Limb (tissue), 2 donors: ENCODE measurements around the gene MRTFB.

Source experiments
- DNase-seq, 2 donors: peaks; one replicate each; pipeline ENCODE4 v3.0.0-alpha.2; 2016; ENCODE audit errors: extremely low spot score in 2 of 2

The MRTFB gene

DNA sequence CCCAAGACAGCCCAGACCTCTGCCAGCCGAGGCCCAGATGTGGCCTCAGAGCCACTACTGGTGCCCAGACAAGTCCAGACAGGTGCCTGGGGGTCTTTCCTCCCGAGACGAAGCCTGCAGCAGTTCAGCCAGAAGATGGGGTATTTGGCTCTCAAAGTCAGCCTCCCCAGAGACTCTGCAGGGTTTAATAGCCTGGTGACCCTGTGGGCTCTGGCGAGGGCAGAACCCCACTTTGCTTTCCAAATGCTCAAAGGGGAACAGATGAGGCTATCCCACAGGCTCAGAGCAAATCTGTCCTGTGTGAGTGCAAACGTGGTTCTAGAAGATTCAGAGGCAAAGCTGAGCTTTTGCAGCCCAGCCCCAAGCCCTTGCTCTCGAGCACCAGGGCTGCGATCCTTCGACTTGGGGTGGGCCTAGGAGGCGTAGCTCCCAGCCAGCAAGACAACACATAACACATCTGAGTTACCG lies 236.0 kb downstream of the MRTFB start:
- no peak for DNase-seq

DNA sequence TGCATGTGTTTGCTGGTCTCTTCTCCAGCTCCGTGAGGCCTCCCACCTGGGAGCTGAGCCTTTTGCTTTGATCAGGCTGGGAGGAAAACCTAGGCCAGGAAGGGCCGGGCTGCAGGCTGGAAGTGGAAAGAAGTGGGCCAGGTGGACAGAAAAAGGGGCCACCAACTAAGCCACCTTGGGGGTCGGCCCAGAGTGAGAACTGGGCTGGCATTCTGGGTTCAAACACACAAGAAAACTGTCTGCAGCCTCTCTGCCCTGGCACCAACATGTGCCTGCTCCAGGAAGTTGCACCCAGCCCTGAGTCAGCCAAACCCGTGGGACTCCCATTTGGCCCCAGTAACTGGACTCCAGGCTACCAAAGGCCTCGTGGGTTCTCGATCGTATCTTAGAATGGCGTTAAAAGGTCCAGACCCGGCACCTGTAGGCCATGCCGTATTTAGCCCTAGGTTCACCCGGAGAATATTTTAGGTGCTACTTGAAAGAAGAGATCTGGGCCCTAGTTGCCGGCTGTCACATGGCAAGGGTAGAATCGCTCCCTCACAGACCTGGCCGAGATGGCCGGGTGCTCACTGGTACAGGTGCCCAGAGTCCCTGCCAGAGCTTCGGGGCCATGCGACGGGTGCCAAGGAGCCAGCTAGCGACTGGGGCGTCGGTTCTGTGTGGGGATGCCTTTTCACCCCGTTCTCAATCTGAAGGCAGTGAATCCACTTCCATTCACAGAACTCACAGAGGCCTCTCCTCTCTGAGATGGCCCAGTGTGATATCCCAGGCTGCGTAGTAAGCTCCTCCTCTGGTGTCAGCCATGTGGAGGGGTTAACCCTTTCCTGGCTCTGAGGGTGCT lies 236.6 kb downstream of the MRTFB start:
- DNase-seq: no peak

DNA sequence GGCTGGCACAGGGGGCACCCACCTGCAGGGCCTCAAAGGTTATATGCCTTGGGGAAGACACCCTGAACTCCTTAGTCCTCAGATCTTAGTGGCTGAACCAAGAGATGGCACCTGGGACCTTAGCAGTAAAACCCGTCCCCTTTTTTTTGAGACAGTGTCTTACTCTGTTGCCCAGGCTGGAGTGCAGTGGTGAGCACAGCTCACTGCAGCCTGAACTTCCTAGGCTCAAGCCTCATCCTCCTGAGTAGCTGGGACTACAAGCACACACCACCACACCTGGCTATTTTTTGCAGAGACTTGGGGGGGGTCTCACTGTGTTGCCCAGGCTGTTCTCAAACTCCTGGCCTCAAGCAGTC lies 237.2 kb downstream of the MRTFB start:
- DNase-seq: no peak

DNA sequence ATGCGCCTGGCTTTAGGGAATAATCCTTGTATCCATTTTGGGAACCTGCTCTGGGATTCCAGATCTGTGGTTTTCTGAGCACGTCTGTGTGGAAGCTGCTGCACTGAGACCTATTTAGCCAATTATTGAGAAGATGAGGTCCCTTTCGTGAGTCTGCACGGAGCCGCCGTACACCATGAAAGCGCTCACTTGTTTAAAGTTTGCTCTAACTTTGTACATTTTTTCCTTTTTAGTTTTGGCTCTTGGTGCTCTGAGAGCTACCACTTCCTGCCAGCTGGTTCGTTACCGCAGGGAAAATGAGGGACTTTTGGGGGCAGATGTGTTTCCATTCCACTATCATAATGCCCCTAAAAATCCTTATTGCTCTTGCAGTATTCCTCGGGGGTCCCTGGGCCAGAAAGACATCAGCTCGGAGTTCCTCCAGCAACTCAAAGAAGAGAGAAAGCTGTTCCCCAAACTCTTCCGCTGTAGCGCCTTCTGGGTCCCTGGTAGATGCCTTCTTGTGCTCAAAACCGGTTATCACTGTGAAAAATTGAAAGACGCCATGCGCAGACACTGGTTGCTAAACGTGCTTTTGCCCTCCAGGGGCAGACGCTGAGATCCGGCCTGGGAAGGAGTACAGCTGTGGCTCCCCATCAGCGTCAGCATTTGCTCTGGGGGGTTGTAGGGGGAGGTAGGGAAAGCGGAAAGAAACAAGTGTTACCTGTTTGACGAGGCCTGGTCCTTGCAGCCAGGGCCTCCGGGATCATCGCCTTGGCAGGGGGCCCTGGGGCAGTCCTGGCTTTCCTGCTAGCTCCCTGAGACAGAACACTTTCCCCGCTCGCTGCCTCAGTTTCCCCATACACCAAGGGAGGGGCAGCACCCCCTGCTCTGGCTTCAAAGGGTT lies 238.1 kb downstream of the MRTFB start:
- DNase-seq: peak in 1 of 2 donors; percentile 49

GRCh38 chr16:14309906-14310305 lies 238.8 kb downstream of the MRTFB start:
- DNase-seq: no peak

GRCh38 chr16:14310519-14310991 lies 239.4 kb downstream of the MRTFB start:
- peak in 1 of 2 donors; percentile 45 for DNase-seq

DNA sequence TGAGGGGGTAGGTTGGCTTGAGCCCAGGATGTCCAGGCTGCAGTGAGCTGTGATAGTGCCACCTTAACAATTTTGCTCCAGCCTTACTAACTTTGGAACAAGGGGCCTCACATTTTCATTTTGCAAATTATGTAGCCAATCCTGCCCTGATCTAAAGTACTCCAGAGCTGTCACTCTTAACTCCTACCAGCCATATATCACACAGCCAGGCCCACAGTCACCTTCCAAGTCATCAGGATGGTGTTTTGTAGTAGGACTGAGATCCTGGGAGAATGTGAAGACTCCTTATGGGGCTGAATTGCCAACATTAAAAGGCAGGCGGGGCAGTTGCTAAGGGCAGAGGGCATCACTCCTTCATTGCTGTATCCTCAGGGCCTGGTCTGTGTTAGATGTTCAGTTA lies 243.0 kb downstream of the MRTFB start:
- no peak for DNase-seq

DNA sequence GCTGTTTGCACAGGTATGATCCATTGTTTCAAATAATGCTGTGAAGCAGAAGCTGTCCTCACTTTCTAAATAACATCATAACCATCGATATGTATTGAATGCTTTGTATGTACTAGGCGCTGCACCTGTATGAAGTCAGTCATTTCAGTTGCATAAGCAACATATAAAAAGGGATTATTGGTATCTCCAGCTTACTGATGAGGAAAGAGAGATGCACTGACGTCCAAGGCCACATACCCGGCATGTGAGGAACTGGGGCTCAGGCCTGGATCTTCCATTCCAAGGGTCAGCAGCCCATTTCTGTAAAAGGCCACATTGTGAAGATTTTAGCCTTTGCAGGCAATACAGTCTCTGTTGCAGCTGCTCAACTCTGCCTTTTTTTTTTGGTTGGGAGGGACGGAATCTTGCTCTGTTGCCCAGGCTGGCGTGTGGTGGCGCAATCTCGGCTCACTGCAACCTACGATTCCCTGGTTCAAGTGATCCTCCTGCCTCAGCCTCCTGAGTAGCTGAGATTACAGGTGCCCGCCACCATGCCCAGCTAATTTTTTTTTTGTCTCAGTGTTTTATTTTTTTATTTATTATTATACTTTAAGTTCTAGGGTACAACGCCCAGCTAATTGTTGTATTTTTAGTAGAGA lies 244.7 kb downstream of the MRTFB start:
- no peak for DNase-seq
